ENCODE data around the gene TFPI.
A peak's percentile ranks its signal among the peaks of the same experiment; 100 is the strongest.
"Not testable (repeated sequence)": the region's sequence is repeated elsewhere in the genome, so short reads cannot be mapped to it uniquely, and the experiment has no call there.

The TFPI gene

GRCh38 chr2:187552828-187553681 is 1.2 kb downstream of the TFPI start:
- peak; percentile 49 to 61 for DNase-seq

DNA sequence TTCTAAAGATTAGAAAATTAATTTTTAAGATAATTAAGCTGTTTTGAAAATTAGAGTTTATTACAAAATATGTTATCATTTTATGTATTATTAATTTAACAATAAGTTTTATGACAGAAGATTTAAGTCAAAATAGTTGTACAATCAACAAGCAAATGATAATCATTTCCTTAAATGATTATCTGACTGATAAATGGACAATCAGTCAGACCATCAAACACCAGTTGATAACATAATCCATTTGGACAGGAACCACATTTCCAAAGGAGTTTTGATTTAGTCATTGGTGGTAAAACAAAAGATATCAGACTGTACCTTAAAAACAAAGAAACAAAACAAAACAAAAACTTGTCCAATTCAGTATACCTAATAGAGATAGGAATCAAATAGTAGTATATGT is 1.9 kb downstream of the TFPI start:
- DNase-seq = no peak

DNA sequence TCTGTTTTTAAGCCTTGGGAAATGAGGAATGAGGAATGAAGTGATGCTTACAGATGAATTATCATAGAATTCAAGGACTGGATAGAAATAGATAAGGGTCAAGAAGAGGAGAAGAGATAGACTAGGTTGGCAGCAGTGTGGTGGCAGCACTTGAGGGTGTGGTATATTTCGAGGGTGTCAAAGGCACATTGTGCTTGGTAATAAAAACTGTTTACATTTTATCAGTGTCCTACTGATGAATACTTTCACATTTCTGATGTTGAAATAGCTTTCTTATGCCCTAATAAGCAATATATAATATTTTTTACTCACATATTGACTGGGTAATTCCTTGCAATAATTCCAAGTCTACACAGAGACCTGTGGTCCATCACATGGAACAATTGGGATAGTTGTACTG is 3.4 kb downstream of the TFPI start:
- no peak for DNase-seq

DNA sequence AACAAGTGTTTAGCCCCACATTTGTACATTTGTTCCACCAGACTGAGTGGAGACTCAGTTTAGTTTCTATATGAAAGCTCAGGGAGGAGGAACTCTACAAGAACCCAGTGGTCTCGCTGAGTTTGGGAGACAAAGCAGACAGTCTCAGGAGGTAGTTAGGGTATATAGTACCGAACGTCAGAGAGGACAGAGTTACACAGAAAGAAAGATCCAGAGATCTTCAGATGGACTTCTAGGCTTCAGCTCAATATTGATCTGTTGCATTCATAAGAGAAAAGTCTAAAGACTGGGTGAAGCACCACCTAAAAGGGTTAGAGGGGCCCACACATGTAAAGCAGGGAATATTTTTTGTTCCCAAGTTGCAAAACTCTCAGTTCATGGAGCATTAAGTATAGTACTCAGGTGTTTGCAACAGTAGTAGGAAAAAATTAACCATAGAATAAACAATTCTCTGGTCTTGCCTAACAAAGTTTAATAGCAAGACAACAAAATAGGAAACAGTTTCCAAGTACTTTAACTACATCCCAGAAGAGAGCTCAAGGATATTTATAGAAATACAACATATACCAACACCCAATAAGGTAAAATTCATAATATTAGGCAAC is 4.2 kb downstream of the TFPI start:
- no peak for DNase-seq

GRCh38 chr2:187549193-187549592 is 5.0 kb downstream of the TFPI start:
- DNase-seq = no peak

DNA sequence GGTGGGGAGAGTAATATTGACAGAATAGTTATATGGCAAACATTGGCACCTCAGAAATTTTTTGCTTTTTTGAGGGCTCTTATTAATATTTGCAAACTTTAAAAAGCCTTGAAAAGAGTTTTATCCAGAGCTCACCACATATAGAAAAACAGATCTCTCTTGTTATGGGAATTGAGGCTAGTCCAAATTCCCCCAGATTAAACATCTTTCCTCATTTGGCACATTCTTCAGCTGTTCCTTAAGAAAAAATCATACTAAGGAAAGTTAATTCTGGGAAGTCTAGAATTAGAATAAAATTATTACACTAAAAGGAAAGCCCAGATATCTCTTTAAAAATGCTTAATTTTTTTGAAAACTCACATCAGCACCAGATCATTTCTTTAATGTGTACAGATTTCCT is 5.6 kb downstream of the TFPI start:
- DNase-seq = no peak

DNA sequence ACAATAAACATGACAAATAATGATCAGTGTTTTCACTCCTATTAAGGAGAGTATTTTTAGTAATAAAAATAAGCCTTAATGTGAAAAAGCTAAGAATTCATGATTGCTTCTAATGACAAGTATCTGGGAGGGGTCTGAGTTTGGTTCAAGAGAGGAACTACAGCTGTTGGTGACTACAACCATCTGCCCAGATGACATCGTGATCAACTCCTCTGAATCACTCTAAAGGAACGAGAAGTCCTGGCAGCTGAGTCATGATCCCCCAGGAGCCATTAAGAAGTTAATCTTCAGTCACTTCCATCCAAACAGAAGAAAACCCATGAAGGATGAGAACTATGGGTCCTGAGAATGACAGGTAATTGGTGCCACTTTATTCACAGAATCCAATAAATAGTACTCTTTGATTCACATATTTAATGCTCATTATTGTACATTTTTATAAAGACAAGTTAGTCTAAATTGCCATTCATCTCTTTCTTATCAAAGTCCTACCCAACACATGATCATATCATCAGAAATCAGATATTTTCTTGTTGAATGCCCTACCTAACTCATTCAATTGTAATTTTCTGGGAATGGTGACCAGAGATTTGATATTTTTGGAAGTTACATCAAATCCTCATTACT is 6.8 kb downstream of the TFPI start:
- DNase-seq = peak; percentile 77 to 88

GRCh38 chr2:187546762-187547333 is 7.4 kb downstream of the TFPI start:
- no peak for DNase-seq

DNA sequence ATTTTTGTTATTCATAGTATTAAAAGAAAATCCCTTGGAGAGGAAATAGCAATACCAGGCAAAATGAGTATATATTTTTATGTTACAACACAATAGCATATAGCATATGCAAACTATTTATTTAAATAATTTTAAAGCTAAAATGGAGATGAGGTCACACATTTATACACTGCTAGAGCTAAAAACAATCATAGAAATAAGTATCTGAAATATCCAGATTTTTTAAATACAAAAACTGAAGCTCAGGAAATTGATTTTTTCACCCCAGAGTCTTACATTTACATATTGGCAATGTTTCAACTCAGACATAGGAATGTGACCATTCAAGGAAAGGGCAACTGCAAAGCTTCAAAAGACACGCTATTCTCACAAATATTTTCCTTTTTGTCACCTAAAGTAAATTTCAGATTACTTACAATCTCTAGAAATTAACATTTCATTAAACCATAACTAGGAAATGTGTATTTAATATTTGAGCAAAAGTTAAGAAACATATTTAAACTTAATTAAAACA is 8.9 kb downstream of the TFPI start:
- no peak for DNase-seq

- no peak for DNase-seq
These were observed 9.7 kb downstream of the TFPI start for GRCh38 chr2:187544371-187545080.

- no peak for DNase-seq
These were observed 10.7 kb downstream of the TFPI start for GRCh38 chr2:187543488-187543887.

DNA sequence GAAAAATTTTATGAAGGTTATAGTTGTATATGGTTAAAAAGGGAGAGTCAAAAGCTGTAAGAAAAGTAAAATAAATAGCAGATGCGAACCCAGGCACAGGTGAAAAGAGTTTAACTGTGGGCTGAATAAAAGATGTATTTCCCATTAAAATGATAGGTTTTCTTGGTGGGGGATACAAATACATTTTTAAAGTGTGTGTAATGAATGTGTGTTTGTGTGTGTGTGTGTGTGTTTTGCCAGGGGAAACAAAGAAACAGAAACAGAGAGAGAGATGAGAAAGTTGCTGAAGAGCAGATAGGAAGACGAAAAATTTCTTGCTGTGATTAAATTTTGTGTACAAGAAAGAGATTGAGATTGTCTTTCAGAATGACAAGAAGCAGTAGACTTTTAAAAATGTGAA is 12.1 kb downstream of the TFPI start:
- no peak for DNase-seq

- DNase-seq = peak in 1 of 2 donors; percentile 25
These were observed 12.8 kb downstream of the TFPI start for GRCh38 chr2:187541086-187542085.

DNA sequence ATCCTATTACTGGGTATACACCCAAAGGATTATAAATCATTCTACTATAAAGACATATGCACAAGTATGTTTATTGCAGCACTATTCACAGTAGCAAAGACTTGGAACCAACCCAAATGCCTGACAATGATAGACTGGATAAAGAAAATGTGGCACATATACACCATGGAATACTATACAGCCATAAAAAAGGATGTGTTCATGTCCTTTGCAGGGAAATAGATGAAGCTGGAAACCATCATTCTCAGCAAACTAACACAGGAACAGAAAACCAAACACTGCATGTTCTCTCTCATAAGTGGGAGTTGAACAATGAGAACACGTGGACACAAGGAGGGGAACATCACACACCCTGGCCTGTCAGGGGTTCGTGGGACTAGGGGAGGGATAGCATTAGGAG is 16.0 kb downstream of the TFPI start:
- not testable (repeated sequence) for DNase-seq

- not testable (repeated sequence) for DNase-seq
These were observed 18.9 kb downstream of the TFPI start for GRCh38 chr2:187535381-187535780.

- DNase-seq = no peak
These were observed 21.7 kb downstream of the TFPI start for GRCh38 chr2:187532333-187533120.

GRCh38 chr2:187529977-187530721 is 24.1 kb downstream of the TFPI start:
- DNase-seq = no peak

DNA sequence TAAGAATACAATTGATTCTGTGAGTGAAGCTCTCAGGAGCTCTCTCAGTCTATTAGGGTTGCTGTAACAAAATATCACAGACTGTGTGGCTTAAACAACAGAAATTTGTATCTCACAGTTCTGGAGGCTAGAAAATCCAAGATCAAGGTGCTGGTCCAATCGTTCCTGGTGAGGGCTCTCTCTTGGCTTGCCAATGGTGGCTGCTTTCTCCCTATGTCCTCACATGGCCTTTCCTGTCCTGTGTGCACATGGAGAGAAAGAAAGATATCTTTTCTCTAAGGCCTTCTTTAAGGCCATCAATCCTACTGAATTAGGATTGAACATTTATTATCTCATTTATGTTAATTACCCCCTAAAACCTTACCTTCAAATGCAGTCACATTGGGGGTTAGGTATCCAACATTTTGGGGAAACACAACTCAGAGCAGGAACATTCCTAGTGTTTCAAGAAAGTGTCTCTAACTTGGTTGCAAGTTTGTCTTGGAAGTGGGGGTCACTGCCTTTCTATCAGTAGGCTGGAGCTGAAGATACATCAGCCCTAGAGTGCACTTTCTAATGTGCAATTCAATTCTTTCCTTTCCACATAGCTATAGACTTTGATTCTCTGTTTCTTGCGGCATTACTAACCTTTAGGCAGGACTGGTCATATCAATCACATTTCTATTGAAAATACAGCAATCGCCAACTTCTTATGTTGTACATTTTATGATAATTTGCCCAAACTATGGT is 24.8 kb downstream of the TFPI start:
- no peak for DNase-seq

- no peak for DNase-seq
These were observed 26.2 kb downstream of the TFPI start for GRCh38 chr2:187528042-187528441.

All from inflammatory macrophage treated with lipopolysaccharide for 1 hour (primary cell).